D721Med (cell line): ENCODE measurements around the gene NCKIPSD.

Experiments used
- DNase-seq: peaks from one replicate; pipeline ENCODE4 v3.0.0; 2011; ENCODE audit warnings: low spot score; ENCODE audit not compliant: insufficient read length
- FAIRE-seq: peaks from 2 replicates; lab custom pipeline; 2011; peaks lifted over from hg19 to GRCh38; lab: Jason Lieb, UNC
- TF ChIP-seq, protein P1 (sequence below): IDR thresholded peaks from 2 replicates; pipeline ENCODE4 v1.5.1; 2012; ENCODE audit warnings: mild to moderate bottlenecking, control low read depth; ENCODE audit not compliant: insufficient read depth; ENCODE audit errors: missing control alignments

NCKIPSD gene

DNA sequence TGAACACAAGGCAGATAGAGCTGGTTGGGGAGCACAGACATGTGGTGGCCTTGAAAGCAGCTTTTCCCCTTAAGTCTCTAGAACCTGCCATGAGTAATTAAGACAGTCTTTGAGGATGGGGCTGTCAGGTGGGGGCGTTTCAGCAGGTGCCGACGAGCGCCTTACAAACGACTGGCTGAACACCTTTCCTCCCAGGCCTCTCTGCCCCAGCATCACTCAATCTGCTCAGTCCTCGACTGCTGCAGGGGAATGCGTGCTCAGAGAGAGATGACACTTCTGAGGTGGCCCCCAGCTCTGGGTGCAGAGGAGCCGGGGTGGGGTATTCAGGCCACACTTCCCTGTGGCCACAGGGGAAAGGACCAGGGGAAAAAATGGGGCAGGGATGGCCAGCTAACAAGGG is 8.1 kb upstream of the NCKIPSD start:
- DNase-seq = no peak
- no peak for FAIRE-seq
- TF ChIP-seq, protein P1, sequence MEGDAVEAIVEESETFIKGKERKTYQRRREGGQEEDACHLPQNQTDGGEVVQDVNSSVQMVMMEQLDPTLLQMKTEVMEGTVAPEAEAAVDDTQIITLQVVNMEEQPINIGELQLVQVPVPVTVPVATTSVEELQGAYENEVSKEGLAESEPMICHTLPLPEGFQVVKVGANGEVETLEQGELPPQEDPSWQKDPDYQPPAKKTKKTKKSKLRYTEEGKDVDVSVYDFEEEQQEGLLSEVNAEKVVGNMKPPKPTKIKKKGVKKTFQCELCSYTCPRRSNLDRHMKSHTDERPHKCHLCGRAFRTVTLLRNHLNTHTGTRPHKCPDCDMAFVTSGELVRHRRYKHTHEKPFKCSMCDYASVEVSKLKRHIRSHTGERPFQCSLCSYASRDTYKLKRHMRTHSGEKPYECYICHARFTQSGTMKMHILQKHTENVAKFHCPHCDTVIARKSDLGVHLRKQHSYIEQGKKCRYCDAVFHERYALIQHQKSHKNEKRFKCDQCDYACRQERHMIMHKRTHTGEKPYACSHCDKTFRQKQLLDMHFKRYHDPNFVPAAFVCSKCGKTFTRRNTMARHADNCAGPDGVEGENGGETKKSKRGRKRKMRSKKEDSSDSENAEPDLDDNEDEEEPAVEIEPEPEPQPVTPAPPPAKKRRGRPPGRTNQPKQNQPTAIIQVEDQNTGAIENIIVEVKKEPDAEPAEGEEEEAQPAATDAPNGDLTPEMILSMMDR = no peak

DNA sequence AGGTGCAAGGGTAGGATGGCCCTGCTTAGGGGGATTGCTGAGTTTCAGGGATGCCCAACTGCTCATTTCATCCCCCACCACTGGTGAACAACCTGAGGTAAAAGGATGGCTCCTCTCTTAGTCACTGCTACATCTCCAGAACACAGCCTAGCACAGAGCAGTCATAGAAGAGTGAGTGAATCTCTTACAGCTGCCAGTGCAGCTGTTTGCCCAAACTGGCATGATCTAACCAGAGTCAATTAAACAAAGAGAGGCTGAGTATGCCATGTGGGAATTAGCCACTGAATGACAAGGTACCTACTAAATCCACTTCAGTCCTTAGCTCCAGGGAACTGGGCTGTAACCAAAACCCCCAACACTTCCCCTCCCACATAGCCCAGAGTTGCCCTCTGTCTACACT is 6.8 kb upstream of the NCKIPSD start:
- FAIRE-seq (no peak), DNase-seq (no peak)
- TF ChIP-seq, protein P1 = no peak

DNA sequence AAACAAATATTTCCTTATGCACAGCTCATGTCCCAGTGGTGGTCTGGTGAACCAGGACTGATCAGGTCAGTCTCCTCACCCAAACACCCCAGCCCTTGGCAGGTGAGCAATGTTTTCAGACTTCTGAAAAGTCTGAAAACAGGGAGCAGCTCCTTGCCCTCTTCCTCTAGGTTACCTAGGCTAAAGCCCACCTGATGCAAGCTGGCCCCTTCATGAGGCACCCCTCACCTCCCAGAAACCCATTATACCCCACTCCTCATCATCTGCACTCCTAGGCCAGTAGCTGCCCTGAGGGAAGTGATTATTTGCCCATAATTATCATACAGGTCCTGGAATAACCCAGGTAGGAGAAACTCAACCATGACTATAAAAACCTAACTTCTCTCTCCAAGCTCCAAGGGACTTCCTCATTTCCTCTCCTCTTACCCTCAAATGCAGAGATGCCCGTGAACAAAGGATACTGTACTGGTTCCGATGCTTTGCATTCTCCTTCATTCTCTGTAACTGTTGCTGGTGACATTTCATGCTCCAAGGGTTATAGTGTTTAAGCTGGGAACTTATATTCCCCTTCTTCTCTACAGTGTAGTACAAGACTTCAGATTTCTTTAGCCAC is 5.2 kb upstream of the NCKIPSD start:
- DNase-seq = no peak
- TF ChIP-seq, protein P1 = no peak
- no peak for FAIRE-seq

DNA sequence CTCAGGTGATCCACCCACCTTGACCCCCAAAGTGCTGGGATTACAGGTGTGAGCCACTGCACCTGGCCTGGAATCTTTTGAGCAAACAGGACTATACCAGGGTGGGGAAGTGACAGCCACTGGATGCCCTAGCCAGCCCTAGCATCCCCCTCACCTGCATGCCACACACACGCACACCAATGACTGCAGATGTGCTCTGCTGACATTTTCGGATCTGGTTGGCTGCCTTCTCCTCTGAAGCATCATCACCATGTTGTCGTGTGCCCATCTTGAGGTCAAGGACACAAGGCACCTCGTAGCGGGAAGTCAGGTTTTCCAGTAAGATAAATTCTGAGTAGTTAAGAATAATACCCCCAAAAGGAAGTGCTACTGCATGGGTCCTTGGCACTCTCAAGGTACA is 3.7 kb upstream of the NCKIPSD start:
- FAIRE-seq = no peak
- TF ChIP-seq, protein P1 = no peak
- DNase-seq = no peak

DNA sequence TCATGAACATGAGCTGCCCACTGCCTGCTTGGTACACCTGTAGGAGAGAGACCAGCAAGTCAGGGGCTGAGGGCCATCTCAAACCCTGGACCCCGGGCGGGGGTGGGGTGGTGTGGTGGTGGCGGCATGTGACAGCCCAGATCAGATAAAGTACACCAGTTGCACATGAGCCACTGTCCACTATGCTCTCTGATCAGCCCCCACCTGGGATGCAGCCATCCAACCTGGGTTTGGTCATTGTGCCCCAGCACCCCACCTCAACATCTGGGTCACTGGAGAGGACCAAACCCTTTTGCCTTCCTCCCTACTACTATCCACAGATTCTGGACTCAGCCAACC is 3.0 kb upstream of the NCKIPSD start:
- FAIRE-seq (no peak), DNase-seq (no peak)
- TF ChIP-seq, protein P1 = no peak

DNA sequence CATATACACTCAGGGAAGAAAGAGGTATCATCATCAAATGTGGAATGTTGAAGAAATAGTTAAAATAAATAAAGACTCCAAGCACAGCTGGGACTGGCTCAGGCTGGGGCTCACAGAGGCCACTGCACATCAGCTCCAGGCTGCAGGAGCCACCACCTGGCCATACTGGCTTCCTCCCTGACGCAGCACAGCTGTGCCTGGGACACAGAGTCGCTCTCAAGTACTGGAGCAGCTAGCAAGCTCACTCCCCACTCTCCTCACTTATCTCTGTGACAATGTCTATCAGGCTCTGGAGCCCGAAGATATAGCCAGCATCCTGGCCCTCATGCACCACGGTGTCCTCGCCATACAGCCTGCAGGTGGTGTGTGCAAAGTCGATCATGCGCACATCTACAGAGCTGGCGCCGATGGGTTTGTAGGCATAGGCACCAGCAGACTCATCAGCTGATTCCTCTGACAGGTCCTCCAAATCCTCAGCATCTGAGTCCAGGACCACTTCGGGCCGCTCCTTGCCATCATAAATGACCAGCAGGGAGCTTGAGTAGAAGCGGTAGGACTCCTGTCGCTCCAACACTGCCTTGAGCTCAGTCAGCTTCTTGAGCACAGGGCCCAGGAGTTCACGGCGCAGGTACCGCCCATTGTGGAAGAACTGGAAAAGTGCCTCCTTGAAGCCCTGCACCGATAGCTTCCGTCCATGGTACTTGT is 2.5 kb upstream of the NCKIPSD start:
- no peak for DNase-seq
- TF ChIP-seq, protein P1 = no peak
- FAIRE-seq = no peak

DNA sequence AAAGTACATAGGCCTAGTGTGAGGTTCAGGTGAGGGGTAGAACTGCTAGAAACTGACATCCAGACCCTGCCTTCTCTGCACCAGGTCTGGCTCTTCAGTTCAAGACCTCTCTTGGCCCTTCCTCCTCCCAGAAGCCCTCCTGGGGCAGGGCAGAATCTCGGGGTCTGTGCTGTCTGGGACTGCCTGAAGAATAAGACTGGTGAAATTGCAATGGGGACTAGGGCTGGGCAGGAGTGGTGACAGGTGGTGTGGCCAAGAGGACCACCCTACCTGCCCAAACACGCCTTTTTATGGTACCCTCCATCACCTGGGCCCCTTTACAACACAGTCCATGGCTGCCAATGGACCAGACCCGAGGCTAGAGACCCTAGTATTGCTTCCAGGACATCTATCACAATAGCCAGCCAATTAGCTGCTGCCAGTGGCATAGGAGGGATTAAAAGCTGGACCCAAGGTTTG is 1.5 kb upstream of the NCKIPSD start:
- TF ChIP-seq, protein P1 = no peak
- FAIRE-seq (no peak), DNase-seq (no peak)
